ENCODE results near the gene TRIM34.

GRCh38 chr11:5665746-5666401, 41.1 kb downstream of the TRIM34 start:
- TF ChIP-seq EP300 (IDR thresholded peaks at IDR 0.05) (no peak), POLR2A (IDR thresholded peaks at IDR 0.05) (no peak), CTCF (IDR thresholded peaks at IDR 0.05) (no peak)
